Stimulated activated CD8-positive, alpha-beta memory T cell treated with anti-CD3 and anti-CD28 coated beads, Interleukin-7, amount 100 ng/mL, for 48 hours (primary cell): Measurements from ENCODE around the gene HYCC1.
"Not testable (repeated sequence)": the region's sequence is repeated elsewhere in the genome, so short reads cannot be mapped to it uniquely, and the experiment has no call there.

ENCODE experiments used
- DNase-seq, 2 donors: peaks; one replicate each; pipeline ENCODE4 v3.0.0-alpha.2; 2020; ENCODE audit warnings: low read depth in 1 of 2; ENCODE audit errors: extremely low read depth in 1 of 2

The HYCC1 gene

DNA sequence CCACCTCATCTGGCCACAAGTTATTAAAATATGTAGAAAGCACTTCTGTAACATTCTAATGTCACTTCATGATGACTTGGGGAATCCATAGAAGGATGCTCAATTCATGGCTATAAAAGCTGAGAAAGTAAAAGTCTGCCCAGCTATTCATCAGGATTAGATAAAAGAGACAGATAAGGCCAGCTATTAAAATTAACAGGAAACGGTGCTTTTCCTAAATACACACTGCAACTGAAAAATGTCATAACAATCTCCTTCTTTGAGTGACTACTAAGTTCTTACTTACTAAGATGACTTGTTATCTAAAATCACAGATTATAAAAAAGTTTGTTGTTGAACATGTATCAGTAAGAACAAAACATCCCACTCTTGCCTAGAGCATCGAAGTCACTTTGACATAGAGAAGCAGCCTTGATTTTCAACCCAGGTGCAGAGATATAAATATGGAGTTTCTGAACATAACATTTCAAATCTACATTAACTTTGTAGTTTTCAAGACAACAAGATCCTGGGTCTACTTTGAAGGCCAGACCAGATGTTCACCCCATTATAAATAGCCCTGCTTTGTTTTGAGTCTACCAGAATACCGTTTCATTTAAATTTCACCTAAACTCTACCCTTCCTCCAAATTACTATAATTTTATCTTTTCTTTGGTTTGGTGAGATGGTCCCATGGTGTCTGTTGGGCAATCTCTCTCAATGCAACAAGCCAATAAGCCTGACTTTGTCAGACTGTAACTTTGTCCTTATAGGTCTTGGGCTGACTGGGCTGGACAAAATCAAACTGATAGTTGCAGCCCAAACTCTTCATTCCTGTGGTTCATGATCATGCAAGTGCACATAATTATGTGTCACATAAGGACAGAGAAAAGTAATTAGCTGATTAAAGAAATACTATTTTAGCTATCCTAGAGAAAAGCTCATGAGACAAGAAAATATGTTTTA lies 24.0 kb downstream of the HYCC1 start:
- no peak for DNase-seq

DNA sequence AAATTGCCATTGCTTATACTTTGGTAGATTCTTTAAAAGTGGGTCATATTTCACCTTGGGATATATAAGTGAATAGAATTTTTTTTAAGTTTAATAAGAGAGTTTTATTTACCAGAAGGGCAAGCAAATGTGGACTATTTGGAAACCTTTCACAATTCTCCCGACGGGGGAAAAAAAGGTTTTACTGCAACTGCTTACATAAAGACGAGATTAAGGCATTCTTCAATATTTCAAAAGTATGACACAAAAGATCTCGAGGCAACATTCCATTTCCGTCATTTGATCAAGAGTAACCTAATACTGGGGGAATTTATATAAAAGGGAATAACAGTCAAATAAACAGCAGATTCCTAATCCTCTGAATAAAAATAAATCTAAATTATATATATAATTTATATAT lies 28.5 kb downstream of the HYCC1 start:
- no peak for DNase-seq

DNA sequence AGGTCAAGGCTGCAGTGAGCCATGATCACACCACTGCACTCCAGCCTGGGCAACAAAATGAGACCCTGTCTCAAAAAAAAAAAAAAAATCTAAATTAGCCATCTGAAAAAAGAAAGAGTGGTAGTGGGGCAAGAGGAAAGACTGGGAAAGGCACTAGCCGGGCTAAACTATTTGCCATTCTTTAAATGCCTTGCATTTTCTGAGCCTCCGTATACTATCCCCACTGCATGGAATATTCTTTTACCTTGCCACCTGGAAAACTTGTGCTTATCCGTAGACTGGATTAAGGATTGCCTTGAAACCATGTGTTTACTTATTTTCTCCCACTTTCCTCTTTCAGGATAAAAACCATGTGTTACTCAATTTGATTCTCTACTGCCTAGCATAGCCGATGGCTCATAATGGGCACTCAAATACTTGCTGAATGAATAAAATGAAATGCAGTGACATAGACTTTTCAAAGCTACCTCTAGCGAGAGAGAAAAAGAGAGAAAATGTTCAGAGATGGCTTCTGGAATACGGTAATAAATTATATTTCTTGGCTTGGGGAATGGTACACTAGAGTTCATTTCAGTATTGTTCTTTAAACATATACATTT lies 30.6 kb downstream of the HYCC1 start:
- DNase-seq = no peak

DNA sequence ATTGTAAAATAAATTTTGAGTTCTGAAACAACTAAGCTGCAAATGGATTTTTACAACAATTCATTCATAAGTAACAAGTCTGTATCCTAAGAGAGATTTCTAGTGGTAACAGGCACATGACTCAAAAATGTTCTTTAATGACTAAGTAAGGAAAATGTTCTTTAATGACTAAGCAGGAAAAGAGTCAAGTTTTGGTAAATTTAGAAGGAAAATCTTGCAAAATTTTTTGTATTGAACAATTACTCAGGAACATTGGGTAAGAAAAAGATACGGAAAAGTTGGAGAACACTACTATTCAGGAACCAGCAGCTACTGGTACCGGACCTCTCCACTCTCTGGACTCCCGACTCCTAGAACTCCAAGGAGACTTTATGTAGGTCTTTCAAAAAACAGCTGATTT lies 33.5 kb downstream of the HYCC1 start:
- DNase-seq = no peak

DNA sequence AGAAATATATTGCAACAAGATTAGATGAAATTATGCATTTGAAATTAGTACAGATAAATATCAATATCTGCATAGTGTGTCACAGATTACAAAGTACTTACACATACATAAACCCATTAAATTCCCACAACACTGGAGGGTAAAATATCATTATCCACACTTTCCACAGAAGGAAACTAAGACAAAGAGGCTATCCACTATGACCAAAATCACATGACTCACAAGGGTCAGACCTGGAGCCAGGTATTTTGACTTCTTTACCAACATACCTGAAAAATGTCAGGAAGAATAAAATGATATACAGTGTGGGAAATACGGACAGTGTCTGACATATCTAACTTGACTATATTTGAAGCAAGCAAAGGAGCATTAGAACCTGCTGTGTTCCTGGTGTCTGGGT lies 34.1 kb downstream of the HYCC1 start:
- no peak for DNase-seq

DNA sequence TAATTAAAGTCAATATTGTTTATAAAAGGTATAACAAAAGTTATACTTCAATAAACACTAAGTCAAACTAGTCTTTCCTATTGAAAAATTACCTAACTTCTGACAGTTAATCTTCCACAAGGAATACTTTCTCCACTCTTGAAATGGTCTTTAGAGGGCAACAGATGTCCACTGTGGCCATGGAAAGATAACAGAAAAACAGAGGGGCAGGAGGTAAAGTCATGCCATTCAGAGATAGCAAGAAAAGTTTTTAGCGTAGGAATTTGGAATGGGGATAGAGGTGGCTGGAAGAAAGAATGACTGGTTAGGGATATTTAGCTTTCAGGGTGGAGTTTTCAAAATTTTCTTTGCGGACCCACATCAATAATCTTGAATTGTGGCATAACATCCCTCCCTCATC lies 34.7 kb downstream of the HYCC1 start:
- DNase-seq = no peak

DNA sequence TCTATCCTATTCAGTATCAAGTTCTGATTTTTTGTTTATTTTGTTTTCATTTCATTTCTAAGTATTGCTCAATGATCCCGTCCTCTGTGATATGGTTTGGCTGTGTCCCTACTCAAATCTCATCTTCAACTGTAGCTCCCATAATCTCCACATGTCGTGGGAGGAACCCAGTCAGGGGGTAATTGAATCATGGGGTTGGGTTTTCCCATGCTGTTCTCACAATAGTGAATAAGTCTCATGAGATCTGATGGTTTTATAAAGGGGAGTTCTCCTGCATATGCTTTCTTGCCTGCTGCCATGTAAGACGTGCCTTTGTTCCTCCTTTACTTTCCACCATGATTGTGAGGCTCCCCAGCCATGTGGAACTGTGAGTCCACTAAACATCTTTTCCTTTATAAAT lies 39.3 kb downstream of the HYCC1 start:
- not testable (repeated sequence) for DNase-seq

DNA sequence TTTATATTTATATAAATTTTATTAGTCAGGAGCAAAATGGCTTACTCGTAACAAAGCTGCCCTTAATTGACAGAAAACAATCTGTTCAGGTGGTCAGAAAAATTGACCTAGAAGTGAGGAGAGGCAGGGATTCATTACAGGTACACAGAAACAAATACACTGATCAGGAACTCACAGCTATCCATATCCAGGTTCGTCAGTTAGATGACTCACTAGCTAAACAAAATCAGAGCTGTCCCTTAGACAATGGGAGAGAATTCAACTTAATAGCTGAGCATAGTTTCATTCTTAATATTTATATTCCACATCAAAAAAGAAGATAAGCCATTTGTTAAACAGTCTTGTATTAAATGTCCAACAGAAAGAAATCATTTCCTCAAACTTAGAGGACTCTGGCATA lies 41.7 kb downstream of the HYCC1 start:
- DNase-seq = no peak

DNA sequence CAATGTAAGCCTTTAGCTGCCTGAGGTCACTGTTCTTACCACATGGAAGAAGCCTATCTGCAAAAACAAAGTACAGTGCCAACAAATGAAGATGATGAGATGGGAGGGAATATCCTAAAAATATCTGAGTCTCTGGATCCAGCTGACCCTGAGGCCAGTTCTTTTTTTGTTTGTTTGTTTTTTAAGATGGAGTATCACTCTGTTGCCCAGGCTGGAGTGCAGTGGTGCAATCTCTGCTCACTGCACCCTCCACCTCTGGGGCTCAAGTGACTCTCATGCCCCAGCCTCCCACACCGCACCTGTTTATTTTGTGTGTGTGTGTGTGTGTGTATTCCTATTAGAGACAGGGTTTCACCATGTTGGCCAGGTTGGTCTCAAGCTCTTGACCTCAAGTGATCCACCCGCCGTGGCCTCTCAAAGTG lies 44.9 kb downstream of the HYCC1 start:
- no peak for DNase-seq
